H1 (cell line): Measurements from ENCODE around the gene MS4A18. TPM values are rescaled to one million over a fixed set of nuclear protein-coding genes. Genes with fewer than 3 reads are reported as not detected.

ENCODE experiments used
- CTCF ChIA-PET: fragments of 300-600 bp; sonication (Branson Sonifier 250); formaldehyde crosslinking; loops from one replicate; lab custom pipeline; 2021; ENCODE audit not compliant: partially characterized antibody; lab: Charles Lee
- POLR2A ChIA-PET: fragments of 300-600 bp; sonication (Branson Sonifier 250); formaldehyde crosslinking; loops from one replicate; lab custom pipeline; 2021; ENCODE audit warnings: inconsistent platforms; ENCODE audit not compliant: partially characterized antibody; lab: Charles Lee
- DNase-seq, 2 experiments: peaks; one replicate each; pipeline versions ENCODE4 v3.0.0 to v3.0.0-alpha.2; 2010 to 2022; ENCODE audit warnings: low spot score in 2 of 2, low read depth in 1 of 2, mixed read lengths in 1 of 2
- FAIRE-seq: peaks from 2 replicates; lab custom pipeline; 2011; peaks lifted over from hg19 to GRCh38; lab: Jason Lieb, UNC
- H2AFZ ChIP-seq: 2 replicates; pipeline ENCODE4 v1.8.1; 2012; ENCODE audit warnings: low read length, inconsistent platforms
- H2AK5ac ChIP-seq: 2 replicates; pipeline ENCODE4 v1.6.1; 2013; ENCODE audit warnings: low read depth, low read length
- H2BK120ac ChIP-seq: replicated peaks from 2 replicates; pipeline ENCODE3; 2013; ENCODE audit warnings: low read depth, low read length, inconsistent platforms
- H2BK12ac ChIP-seq: 2 replicates; pipeline ENCODE4 v1.6.1; 2013; ENCODE audit warnings: low read depth, low read length
- H2BK15ac ChIP-seq: 2 replicates; pipeline ENCODE4 v1.6.1; 2013; ENCODE audit warnings: low read length
- H2BK20ac ChIP-seq: 2 replicates; pipeline ENCODE4 v1.6.1; 2013; ENCODE audit warnings: low read length
- H2BK5ac ChIP-seq: 2 replicates; pipeline ENCODE4 v1.6.1; 2013; ENCODE audit warnings: low read depth, low read length
- H3K14ac ChIP-seq: 2 replicates; pipeline ENCODE4 v1.6.1; 2013; ENCODE audit warnings: inconsistent platforms; ENCODE audit not compliant: insufficient read length
- H3K18ac ChIP-seq: 2 replicates; pipeline ENCODE4 v1.6.1; 2013; ENCODE audit warnings: low read length; ENCODE audit errors: extremely low read depth
- H3K23ac ChIP-seq: 2 replicates; pipeline ENCODE4 v1.6.1; 2013; ENCODE audit warnings: inconsistent platforms; ENCODE audit not compliant: insufficient read length
- H3K23me2 ChIP-seq: 2 replicates; pipeline ENCODE4 v1.6.1; 2013; ENCODE audit warnings: low read depth, low read length
- H3K27ac ChIP-seq: 2 replicates; pipeline ENCODE4 v1.6.1; 2011; ENCODE audit warnings: low read depth, low read length, inconsistent platforms
- H3K27me3 ChIP-seq, 4 experiments: replicated peaks in 1 of 4; 1 replicate in 1 of 4; 2 replicates in 3 of 4; pipeline versions ENCODE4 v1.6.1 to v1.8.1; 2011 to 2013; ENCODE audit warnings: low read length in 3 of 4, mild to moderate bottlenecking in 3 of 4, inconsistent platforms in 2 of 4, mixed read lengths in 2 of 4, moderate library complexity in 1 of 4; ENCODE audit not compliant: control insufficient read depth in 3 of 4, insufficient read depth in 3 of 4; ENCODE audit errors: extremely low read depth in 1 of 4
- H3K36me3 ChIP-seq, 4 experiments: 2 replicates each; pipeline versions ENCODE4 v1.6.1 to v1.8.1; 2011 to 2013; ENCODE audit warnings: mild to moderate bottlenecking in 4 of 4, low read length in 3 of 4, moderate library complexity in 2 of 4, control low read depth in 1 of 4, inconsistent platforms in 1 of 4; ENCODE audit not compliant: insufficient read depth in 4 of 4, control insufficient read depth in 2 of 4
- H3K4ac ChIP-seq: replicated peaks from 2 replicates; pipeline ENCODE3; 2013; ENCODE audit warnings: low read length, low read depth, mixed read lengths, inconsistent platforms; ENCODE audit not compliant: insufficient read length
- H3K4me1 ChIP-seq, 4 experiments: replicated peaks in 1 of 4; 1 replicate in 1 of 4; 2 replicates in 3 of 4; pipeline versions ENCODE4 v1.6.1 to v1.8.1; 2011 to 2013; ENCODE audit warnings: low read length in 3 of 4, inconsistent platforms in 2 of 4, mixed read lengths in 1 of 4; ENCODE audit not compliant: insufficient read depth in 4 of 4, control insufficient read depth in 3 of 4
- H3K4me2 ChIP-seq, 2 experiments: 2 replicates each; pipeline versions ENCODE4 v1.6.1 to v1.8.1; 2011 to 2013; ENCODE audit warnings: low read depth in 2 of 2, low read length in 2 of 2, control low read depth in 1 of 2, inconsistent platforms in 1 of 2, mild to moderate bottlenecking in 1 of 2; ENCODE audit not compliant: insufficient read depth in 1 of 2
- H3K4me3 ChIP-seq, 4 experiments: fragments of 200-600, 300-600 bp in 1 of 4; sonication (generic), shearing (Covaris generic), sonication (Bioruptor Twin) in 1 of 4; 2 replicates each; pipeline versions ENCODE4 v1.5.1 to v1.8.1; 2011 to 2016; ENCODE audit warnings: low read length in 4 of 4, low read depth in 3 of 4, control low read depth in 2 of 4, inconsistent platforms in 2 of 4, mild to moderate bottlenecking in 2 of 4, mixed read lengths in 1 of 4, moderate library complexity in 1 of 4; ENCODE audit not compliant: insufficient read depth in 2 of 4; ENCODE audit errors: extremely low read depth in 1 of 4
- H3K56ac ChIP-seq: replicated peaks from 2 replicates; pipeline ENCODE3; 2013; ENCODE audit warnings: low read depth, mild to moderate bottlenecking, mixed read lengths, low read length, inconsistent platforms; ENCODE audit not compliant: insufficient read length
- H3K79me1 ChIP-seq: 2 replicates; pipeline ENCODE4 v1.6.1; 2013; ENCODE audit warnings: low read depth, low read length, control low read depth
- H3K79me2 ChIP-seq, 2 experiments: 2 replicates each; pipeline versions ENCODE4 v1.6.1 to v1.8.1; 2012 to 2013; ENCODE audit warnings: low read length in 2 of 2, mild to moderate bottlenecking in 2 of 2, inconsistent platforms in 1 of 2; ENCODE audit not compliant: insufficient read depth in 2 of 2, control insufficient read depth in 1 of 2
- H3K9ac ChIP-seq, 4 experiments: replicated peaks in 1 of 4; 1 replicate in 1 of 4; 2 replicates in 3 of 4; pipeline versions ENCODE4 v1.6.1 to v1.8.1; 2011 to 2013; ENCODE audit warnings: low read depth in 3 of 4, low read length in 3 of 4, control low read depth in 2 of 4, mild to moderate bottlenecking in 2 of 4, moderate library complexity in 2 of 4, inconsistent platforms in 1 of 4; ENCODE audit errors: extremely low read depth in 1 of 4
- H3K9me3 ChIP-seq, 2 experiments: 2 replicates each; pipeline versions ENCODE4 v1.6.1 to v1.8.1; 2012 to 2013; ENCODE audit warnings: mild to moderate bottlenecking in 2 of 2, moderate library complexity in 2 of 2, control low read depth in 1 of 2, inconsistent platforms in 1 of 2, low read depth in 1 of 2, low read length in 1 of 2, mixed read lengths in 1 of 2; ENCODE audit not compliant: insufficient read depth in 2 of 2
- H4K20me1 ChIP-seq, 2 experiments: replicated peaks in 1 of 2; 2 replicates each; pipeline versions ENCODE3 to v1.8.1; 2011 to 2013; ENCODE audit warnings: inconsistent platforms in 2 of 2, low read length in 2 of 2, mild to moderate bottlenecking in 1 of 2; ENCODE audit not compliant: insufficient read depth in 2 of 2, control insufficient read depth in 1 of 2
- H4K5ac ChIP-seq: 2 replicates; pipeline ENCODE4 v1.6.1; 2013; ENCODE audit warnings: low read length, low read depth, mixed read lengths, inconsistent platforms; ENCODE audit not compliant: insufficient read length
- H4K8ac ChIP-seq: 2 replicates; pipeline ENCODE4 v1.8.0; 2013; ENCODE audit warnings: mild to moderate bottlenecking, moderate library complexity, low read length, inconsistent platforms; ENCODE audit not compliant: insufficient read depth; ENCODE audit errors: extremely low read depth
- H4K91ac ChIP-seq: replicated peaks from 2 replicates; pipeline ENCODE3; 2013; ENCODE audit warnings: low read length, mixed read lengths, inconsistent platforms; ENCODE audit not compliant: insufficient read length
- BCL11A ChIP-seq, 2 experiments: IDR thresholded peaks; one replicate each; pipeline ENCODE4 v1.6.1; 2011; ENCODE audit warnings: low read depth in 2 of 2, low read length in 2 of 2, mild to moderate bottlenecking in 2 of 2
- CHD1 ChIP-seq: IDR thresholded peaks from 2 replicates; pipeline ENCODE4 v1.6.1; 2012; ENCODE audit warnings: low read depth, low read length, improper control_type of control experiment
- GABPA ChIP-seq: IDR thresholded peaks from 2 replicates; pipeline ENCODE4 v1.6.1; 2011; ENCODE audit warnings: mild to moderate bottlenecking, low read length, moderate library complexity, borderline replicate concordance; ENCODE audit not compliant: insufficient read depth
- NRF1 ChIP-seq: IDR thresholded peaks from 2 replicates; pipeline ENCODE4 v1.6.1; 2011; ENCODE audit warnings: mild to moderate bottlenecking, low read depth, low read length, improper control_type of control experiment
- RAD21 ChIP-seq, 2 experiments: IDR thresholded peaks in 1 of 2; conservative IDR thresholded peaks in 1 of 2; 2 replicates each; pipeline ENCODE4 v1.6.1; 2011; ENCODE audit warnings: low read depth in 2 of 2, low read length in 2 of 2, improper control_type of control experiment in 1 of 2, inconsistent platforms in 1 of 2, mild to moderate bottlenecking in 1 of 2, moderate library complexity in 1 of 2
- RFX5 ChIP-seq: IDR thresholded peaks from 2 replicates; pipeline ENCODE4 v1.6.1; 2011; ENCODE audit warnings: low read depth, low read length, improper control_type of control experiment, borderline replicate concordance
- RNF2 ChIP-seq: fragments of 200-900, 300-1000 bp; sonication (generic); IDR thresholded peaks from 2 replicates; pipeline ENCODE4 v1.7.1; 2016; ENCODE audit warnings: borderline replicate concordance, low read depth, mild to moderate bottlenecking, antibody characterized with exemption, low read length; ENCODE audit not compliant: poor library complexity, severe bottlenecking; ENCODE audit errors: missing control alignments
- SP1 ChIP-seq: IDR thresholded peaks from 2 replicates; pipeline ENCODE4 v1.6.1; 2011; ENCODE audit warnings: low read depth, low read length
- SP2 ChIP-seq: IDR thresholded peaks from 2 replicates; pipeline ENCODE4 v1.6.1; 2012; ENCODE audit warnings: mild to moderate bottlenecking, low read length, inconsistent platforms
- SP4 ChIP-seq: IDR thresholded peaks from 2 replicates; pipeline ENCODE4 v1.6.1; 2012; ENCODE audit warnings: low read length, inconsistent platforms
- SRF ChIP-seq: IDR thresholded peaks from 2 replicates; pipeline ENCODE4 v1.6.1; 2011; ENCODE audit warnings: mild to moderate bottlenecking, low read depth, low read length, moderate library complexity
- TAF7 ChIP-seq: optimal IDR thresholded peaks from 2 replicates; pipeline ENCODE3; 2011; ENCODE audit warnings: low read depth, mild to moderate bottlenecking, inconsistent platforms, low read length, moderate library complexity, borderline replicate concordance
- TBP ChIP-seq: IDR thresholded peaks from 2 replicates; pipeline ENCODE4 v1.6.1; 2011; ENCODE audit warnings: low read depth, low read length, improper control_type of control experiment
- WGBS, 2 experiments: shearing (Covaris generic) in 1 of 2; methylation state at CpG; one replicate each; pipeline versions ENCODE4 v1.1.6 to v1.1.7; 2013 to 2015; ENCODE audit warnings: low lambda C conversion rate in 2 of 2, mixed read lengths in 2 of 2, inconsistent platforms in 1 of 2, low coverage in 1 of 2, missing lambda C conversion rate in 1 of 2; ENCODE audit not compliant: insufficient replicate concordance in 2 of 2, insufficient coverage in 1 of 2, insufficient read length in 1 of 2; ENCODE audit errors: extremely low coverage in 1 of 2, missing lambda C conversion rate in 1 of 2; 5-methylcytosine and 5-hydroxymethylcytosine counted together
- polyA plus RNA-seq, 7 experiments: library from polyadenylated mRNA; depleted of rRNA in 3 of 7; stranded (reverse) in 5 of 7; unstranded in 2 of 7; fragments of >200 nt in 5 of 7; fragments of 200-250 nt in 2 of 7; gene quantifications; 1 replicate in 5 of 7; 2 replicates in 1 of 7; 4 replicates in 1 of 7; pipeline versions ENCODE4 v1.2.1 to v1.2.3, GENCODE V29; 2011 to 2013; ENCODE audit warnings: missing spikeins in 2 of 7, mixed read lengths in 2 of 7
- total RNA-seq: library from RNA; stranded (reverse); fragmentation: NEBNext Ultra II Directional; extraction: Animal tissue kit (Norgen Biotek cat#: 25700); gene quantifications from 2 replicates; pipeline ENCODE4 v1.2.1, GENCODE V29; 2021

Gene MS4A18
- total and polyA plus RNA-seq, 2 of the 8 experiments (the other 6 are each of a cell fraction or from before 2014, with no cell fraction given), result not detected

GRCh38 chr11:60763692-60764369 is 39.3 kb downstream of the MS4A18 start:
- no peaks in the 10 kb centered on the region for H3K79me2 ChIP-seq
- no peak overlapping the region for H3K14ac ChIP-seq
- H3K4me3 ChIP-seq, result no peak overlapping the region
- H3K4me2 ChIP-seq, result no peak overlapping the region
- H2BK5ac ChIP-seq, result no peak overlapping the region
- H2AFZ ChIP-seq, result no peak overlapping the region
- no peak overlapping the region for H2BK12ac ChIP-seq
- H2AK5ac ChIP-seq, result no peak overlapping the region
- WGBS, 2 experiments, result 87% methylated on average over 11 of the region's 11 CpGs; no CpG with 5 or more reads in 1 of the 2 experiments
- H4K91ac ChIP-seq, result no peak overlapping the region
- H4K8ac ChIP-seq, result no peak overlapping the region
- no peak overlapping the region for H2BK120ac ChIP-seq
- H2BK15ac ChIP-seq, result no peak overlapping the region
- peaks cover 0 to 11% (median 6%) of the 10 kb centered on the region in 4 experiments; a peak in 3 of 7 replicates for H3K27me3 ChIP-seq
- H3K9me3 ChIP-seq, result no peaks in the 10 kb centered on the region; a peak in 1 of 4 replicates
- ChIA-PET POLR2A (no interaction called here), CTCF (interaction anchor here (0.8 to 8.3 kb wide), 40 partner anchors 10 to 498 kb away, joined by 3 to 145 read pairs (median 5); partner anchors contain the start of genes MS4A18, MS4A8 and ZP1)
- DNase-seq (no peak), FAIRE-seq (no peak)
- no peak overlapping the region for H3K27ac ChIP-seq
- H3K23me2 ChIP-seq, result no peaks in the 10 kb centered on the region
- no peak overlapping the region for H3K4ac ChIP-seq
- H3K4me1 ChIP-seq, result peaks cover 0 to 1% (median 0%) of the 10 kb centered on the region in 4 experiments; a peak in 1 of 7 replicates
- no peaks in the 10 kb centered on the region for H3K79me1 ChIP-seq
- no peak overlapping the region for H2BK20ac ChIP-seq
- no peaks in the 10 kb centered on the region for H4K20me1 ChIP-seq
- H3K36me3 ChIP-seq, result no peaks in the 10 kb centered on the region
- H4K5ac ChIP-seq, result no peak overlapping the region
- no peak overlapping the region for H3K9ac ChIP-seq
- H3K56ac ChIP-seq, result no peak overlapping the region
- H3K18ac ChIP-seq, result no peak overlapping the region
- no peak overlapping the region for H3K23ac ChIP-seq
- TF ChIP-seq CHD1, result no peak
- TF ChIP-seq SP2, result no peak
- no peak for TF ChIP-seq RAD21 (IDR thresholded peaks at IDR 0.05 in 1 of 2, conservative IDR thresholded peaks at IDR 0.05 in 1 of 2; ENCODE audit: low read depth in 2 of 2, low read length in 2 of 2)
- TF ChIP-seq SP4, result no peak
- no peak for TF ChIP-seq SRF
- no peak for TF ChIP-seq BCL11A (IDR thresholded peaks at IDR 0.05; ENCODE audit: low read depth in 2 of 2, low read length in 2 of 2)
- TF ChIP-seq RNF2, result no peak
- TF ChIP-seq RFX5, result no peak
- TF ChIP-seq TAF7, result no peak
- no peak for TF ChIP-seq NRF1
- no peak for TF ChIP-seq GABPA
- TF ChIP-seq SP1, result no peak
- TF ChIP-seq TBP, result no peak
